GM18511 (cell line): Measurements from ENCODE around the gene SMARCA2.
A peak's percentile ranks its signal among the peaks of the same experiment; 100 is the strongest.

ENCODE experiments used
- ATAC-seq: cut with Tn5 transposase; IDR thresholded peaks from one replicate; pipeline ENCODE4 v1.9.1; 2021; ENCODE audit warnings: mild to moderate bottlenecking, moderate library complexity; ENCODE audit not compliant: unreplicated experiment

SMARCA2 gene

DNA sequence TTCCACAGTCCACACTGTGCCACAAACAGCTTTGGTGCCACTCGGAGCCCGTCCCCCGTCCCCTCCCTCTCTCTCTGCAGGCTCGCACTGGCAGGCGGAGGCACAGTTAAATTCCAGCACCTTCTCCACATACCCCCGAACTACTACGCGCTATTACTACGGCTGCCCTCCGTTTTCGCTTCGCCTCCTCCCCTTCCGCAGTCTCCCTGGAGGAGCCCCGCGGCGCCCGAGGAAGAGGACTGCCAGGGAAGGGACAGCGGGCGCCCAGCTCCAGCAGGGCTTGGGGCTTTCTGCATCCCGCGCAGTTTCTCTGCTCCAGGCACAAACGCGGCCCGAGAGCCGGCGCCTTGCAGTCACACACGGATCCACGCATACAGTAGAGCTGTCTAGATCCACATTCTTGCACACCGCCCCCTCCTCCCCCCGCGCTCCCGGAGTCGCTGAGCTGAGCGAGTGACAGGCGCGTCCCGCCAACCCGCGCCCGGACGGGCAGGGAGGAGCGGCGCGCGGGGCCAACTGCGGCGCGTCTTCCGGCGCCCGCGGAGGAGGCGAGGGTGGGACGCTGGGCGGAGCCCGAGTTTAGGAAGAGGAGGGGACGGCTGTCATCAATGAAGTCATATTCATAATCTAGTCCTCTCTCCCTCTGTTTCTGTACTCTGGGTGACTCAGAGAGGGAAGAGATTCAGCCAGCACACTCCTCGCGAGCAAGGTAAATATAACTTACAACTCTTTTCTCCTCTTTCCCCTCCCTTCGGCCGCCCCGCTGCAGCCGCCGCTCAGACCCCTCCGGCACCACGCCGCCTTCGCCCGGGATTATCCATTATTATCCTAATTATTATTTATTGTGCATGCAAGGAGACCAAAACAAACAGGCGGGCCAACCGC is at the start of gene SMARCA2:
SMARCA2 (plus strand) TSS at position 652 of the 885 bp plus-strand sequence. CDS start 13,676 bp downstream, outside the sequence.
- ATAC-seq: peak; percentile 72

DNA sequence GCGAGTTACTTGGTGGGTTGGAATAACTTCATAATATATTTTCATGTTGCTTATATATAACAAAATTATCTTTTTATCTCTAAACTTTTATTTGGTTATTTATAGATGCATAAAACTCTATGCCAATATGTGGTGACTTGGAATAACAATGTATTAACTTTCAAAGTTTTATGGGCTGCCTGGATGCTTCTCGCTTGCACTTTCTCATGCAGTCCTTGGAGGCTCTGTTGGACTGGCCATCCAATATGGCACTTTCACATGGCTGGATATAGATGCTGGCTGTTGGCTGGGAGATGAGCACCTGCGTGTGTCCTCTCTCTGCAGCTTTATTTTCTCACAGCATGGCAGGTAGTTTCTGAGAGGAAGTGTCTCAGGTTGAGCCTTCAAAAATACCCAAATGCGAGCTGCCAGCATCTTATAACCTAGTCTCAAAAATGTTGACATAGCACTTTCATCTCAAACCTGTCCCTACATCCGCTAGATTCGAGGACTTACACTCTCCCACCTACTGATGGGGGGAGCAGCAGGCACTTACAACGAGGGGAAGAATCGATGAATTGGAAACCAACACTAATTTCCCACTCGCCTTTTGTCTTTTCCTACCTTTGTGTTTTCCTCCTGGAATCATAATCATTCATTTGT is 48.3 kb upstream of the SMARCA2 start:
- ATAC-seq: no peak

DNA sequence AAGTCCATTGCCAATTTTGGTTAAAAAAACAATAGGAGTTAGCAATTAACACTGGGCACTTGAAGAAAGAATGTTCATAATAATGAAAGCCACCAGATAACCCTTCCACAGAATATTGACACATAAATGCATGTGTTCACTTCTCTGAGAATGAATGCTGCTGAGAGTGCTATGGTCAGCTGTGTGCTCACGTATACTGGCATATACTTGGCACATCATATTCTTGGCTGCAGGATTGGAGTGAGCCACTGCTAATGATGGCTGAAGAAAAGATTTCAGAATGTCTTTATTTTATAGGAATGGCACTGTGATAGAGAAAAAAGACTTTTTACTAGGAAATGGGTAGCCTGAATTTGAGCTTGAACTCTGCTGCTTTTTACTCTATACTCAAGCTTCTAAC is 46.0 kb upstream of the SMARCA2 start:
- ATAC-seq: no peak

GRCh38 chr9:1969898-1970297 is 45.2 kb upstream of the SMARCA2 start:
- no peak for ATAC-seq

GRCh38 chr9:1972672-1973071 is 42.5 kb upstream of the SMARCA2 start:
- ATAC-seq: no peak

GRCh38 chr9:1977026-1977425 is 38.1 kb upstream of the SMARCA2 start:
- no peak for ATAC-seq

DNA sequence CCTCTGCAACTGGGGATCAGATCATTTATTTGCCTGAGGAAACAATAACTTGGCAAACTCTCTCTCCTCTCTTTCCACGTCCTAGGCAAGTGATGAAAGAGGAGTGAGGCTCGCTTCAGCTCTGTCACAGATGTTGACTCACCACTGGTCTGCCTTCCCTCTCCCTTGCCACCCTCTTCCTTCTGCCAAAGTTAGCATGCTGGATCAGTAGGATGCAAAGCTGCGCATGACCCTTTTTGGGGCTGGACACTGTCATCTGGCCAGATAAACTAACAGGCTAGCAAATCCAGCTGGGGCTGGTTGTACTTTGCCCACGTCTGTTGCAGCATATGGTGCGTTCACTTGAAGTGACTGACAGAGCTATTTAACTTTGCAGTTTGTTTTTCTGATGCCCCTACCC is 36.2 kb upstream of the SMARCA2 start:
- ATAC-seq: no peak

- no peak for ATAC-seq
Measured at GRCh38 chr9:1979741-1980367, 35.3 kb upstream of the SMARCA2 start.

DNA sequence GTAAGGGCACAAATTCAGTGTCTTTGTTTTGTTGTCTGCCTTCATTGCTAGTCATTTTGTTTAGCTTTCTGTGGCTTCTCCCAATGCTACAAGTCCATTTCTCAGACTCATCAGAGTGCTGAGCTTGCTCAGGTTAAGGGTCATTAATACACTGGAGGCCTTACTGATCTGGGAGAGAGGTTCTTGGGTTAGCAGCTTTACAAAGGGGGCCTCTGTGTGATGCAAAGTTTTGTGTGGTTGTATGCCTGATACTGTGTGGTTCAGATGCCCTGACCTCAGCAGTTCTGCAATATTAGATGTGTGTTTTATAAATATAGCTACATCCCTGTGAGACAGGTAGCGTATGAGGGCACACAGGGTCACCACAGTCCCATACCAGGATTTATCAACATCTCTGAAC is 34.8 kb upstream of the SMARCA2 start:
- no peak for ATAC-seq

GRCh38 chr9:1982074-1982473 is 33.1 kb upstream of the SMARCA2 start:
- ATAC-seq: no peak

DNA sequence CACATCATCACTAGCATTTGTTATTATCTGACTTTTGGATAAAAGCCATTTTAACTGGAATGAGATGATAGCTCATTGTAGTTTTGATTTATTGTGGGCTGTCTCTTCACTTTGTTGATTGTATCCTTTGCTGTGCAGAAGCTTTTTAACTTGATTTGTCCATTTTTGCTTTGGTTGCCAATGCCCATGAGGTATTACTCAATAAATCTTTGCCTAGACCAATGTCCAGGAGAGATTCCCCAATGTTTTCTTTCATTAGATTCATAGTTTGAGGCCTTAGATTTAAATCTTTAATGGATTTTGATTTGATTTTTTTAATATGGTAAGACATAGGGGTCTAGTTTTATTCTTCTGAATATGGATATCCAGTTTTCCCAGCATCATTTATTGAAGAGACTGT is 28.8 kb upstream of the SMARCA2 start:
- no peak for ATAC-seq

GRCh38 chr9:1989500-1989899 is 25.6 kb upstream of the SMARCA2 start:
- ATAC-seq: no peak

GRCh38 chr9:1994180-1994579 is 21.0 kb upstream of the SMARCA2 start:
- ATAC-seq: no peak

GRCh38 chr9:1995084-1995483 is 20.1 kb upstream of the SMARCA2 start:
- ATAC-seq: no peak

DNA sequence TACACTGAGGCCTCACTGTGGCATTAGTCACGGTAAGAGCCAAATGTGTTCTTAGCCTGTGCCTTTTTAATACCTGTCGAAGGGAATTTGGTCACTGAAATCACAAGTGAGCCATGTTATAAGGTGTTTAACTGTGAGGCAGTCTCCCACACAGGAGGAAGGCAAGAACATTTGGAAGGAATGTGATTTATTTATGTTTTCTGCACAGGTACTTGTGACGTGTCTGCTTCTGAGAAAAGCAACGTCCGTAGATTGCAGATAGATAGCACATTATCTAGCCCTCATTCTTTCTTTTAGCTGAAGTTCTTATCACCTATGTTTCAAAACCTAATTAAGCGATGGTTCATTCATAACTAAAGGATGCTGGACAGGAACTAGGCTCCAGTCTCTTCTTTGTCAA is 19.0 kb upstream of the SMARCA2 start:
- no peak for ATAC-seq

- no peak for ATAC-seq
Measured at GRCh38 chr9:1997646-1998045, 17.5 kb upstream of the SMARCA2 start.

- no peak for ATAC-seq
Measured at GRCh38 chr9:1998111-1998510, 17.0 kb upstream of the SMARCA2 start.

- ATAC-seq: no peak
Measured at GRCh38 chr9:2000314-2000713, 14.8 kb upstream of the SMARCA2 start.

DNA sequence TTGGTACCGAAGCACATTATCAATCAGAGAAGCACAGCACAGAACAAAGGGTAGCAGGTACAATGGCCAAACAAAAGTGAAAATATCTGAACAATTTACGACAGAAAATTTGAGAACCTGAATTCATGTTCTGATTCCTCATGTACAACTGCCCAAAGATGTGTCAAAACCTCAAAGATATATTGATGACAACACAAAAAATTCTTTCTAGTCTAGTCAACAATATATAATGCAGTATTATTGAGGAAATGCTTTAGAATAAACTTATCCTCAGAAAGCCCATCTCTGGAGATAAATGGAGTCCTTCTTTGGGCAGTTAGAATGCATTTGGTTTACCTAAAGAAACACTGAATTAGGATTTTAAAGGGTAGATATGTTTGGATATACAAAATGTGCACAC is 6.8 kb upstream of the SMARCA2 start:
- no peak for ATAC-seq

DNA sequence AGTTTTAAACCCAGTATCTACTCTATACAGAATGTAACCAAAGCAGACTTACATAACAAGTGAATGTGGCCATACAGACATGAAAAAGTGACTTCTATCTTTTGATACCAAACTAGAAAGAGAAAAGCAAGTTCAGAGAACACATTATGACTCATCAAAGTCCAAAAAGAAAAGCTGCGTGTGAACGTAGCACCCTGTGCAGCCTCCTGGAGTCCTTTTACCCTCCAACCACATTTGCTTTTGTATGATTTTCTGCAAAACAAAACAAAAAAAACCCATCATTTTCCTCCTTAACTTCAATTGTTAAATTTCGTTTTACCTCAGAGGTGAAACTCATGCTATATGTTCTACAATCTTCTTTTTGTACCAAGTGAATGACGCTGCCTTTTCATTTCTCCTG is 2.8 kb upstream of the SMARCA2 start:
- no peak for ATAC-seq

DNA sequence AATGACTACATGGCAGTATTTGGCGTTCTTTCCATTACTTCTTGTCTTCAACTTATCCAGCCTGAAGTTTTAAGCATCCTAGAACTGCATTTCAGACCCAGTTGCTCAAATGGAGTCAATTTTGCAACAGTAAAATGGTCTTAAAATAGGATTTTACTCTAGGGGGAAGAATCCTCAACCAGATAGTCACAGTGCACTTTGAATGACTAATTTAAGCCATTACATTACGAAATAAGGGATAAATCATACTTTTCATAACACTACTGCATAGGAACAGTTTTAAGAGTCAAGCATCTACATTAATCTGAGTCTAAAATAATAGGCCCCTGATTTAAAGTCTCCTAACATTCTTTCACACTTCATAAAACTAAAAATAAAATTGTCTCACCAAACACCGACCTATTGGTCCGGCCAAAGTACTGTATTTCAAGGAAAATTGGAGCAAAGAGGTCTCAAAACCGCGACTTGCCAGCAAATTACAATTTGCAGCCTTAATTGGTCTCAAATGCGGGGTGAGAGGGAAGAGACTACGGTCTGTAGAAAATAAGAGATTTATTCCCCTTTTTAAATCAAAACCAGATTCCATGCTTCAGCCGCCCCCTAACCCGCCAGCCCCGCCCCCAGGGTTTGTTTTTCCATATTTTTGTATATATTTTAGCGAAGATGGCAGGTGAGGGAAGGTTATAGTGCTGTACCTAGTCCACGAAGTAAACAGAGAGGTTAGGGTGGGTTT is 1.2 kb upstream of the SMARCA2 start:
- no peak for ATAC-seq
